SJCRH30 (cell line): ENCODE measurements around the gene CLCC1. TPM values are rescaled to one million over a fixed set of nuclear protein-coding genes. Genes with fewer than 3 reads are reported as not detected.
"Not testable (repeated sequence)": the region's sequence is repeated elsewhere in the genome, so short reads cannot be mapped to it uniquely, and the experiment has no call there.

ENCODE experiments used
- DNase-seq, 2 experiments: peaks; one replicate each; pipeline ENCODE4 v3.0.0-alpha.2; 2015 to 2020
- H3K27ac ChIP-seq: fragments of 250-450 bp; sonication (Bioruptor Pico); 2 replicates; pipeline ENCODE4 v1.5.1; 2020; ENCODE audit warnings: mild to moderate bottlenecking, moderate library complexity
- H3K27me3 ChIP-seq: fragments of 250-450 bp; sonication (Bioruptor Pico); 2 replicates; pipeline ENCODE4 v1.5.1; 2020; ENCODE audit warnings: mild to moderate bottlenecking, moderate library complexity
- H3K36me3 ChIP-seq: fragments of 250-450 bp; sonication (Bioruptor Pico); 2 replicates; pipeline ENCODE4 v1.5.1; 2020; ENCODE audit warnings: mild to moderate bottlenecking, moderate library complexity
- H3K4me1 ChIP-seq: fragments of 250-450 bp; sonication (Bioruptor Pico); 2 replicates; pipeline ENCODE4 v1.5.1; 2020; ENCODE audit warnings: mild to moderate bottlenecking, moderate library complexity
- H3K4me3 ChIP-seq: fragments of 250-450 bp; sonication (Bioruptor Pico); 2 replicates; pipeline ENCODE4 v1.5.1; 2020; ENCODE audit warnings: mild to moderate bottlenecking, moderate library complexity
- H3K9me3 ChIP-seq: fragments of 250-450 bp; sonication (Bioruptor Pico); replicated peaks from 2 replicates; pipeline ENCODE4 v1.5.1; 2020; ENCODE audit warnings: mild to moderate bottlenecking, moderate library complexity
- total RNA-seq: library from RNA; depleted of rRNA; stranded (reverse); fragments of >200 nt; shearing (Covaris generic); gene quantifications from 2 replicates; pipeline ENCODE4 v1.2.3, GENCODE V29; 2014; rRNA removed

Gene CLCC1, protein sequence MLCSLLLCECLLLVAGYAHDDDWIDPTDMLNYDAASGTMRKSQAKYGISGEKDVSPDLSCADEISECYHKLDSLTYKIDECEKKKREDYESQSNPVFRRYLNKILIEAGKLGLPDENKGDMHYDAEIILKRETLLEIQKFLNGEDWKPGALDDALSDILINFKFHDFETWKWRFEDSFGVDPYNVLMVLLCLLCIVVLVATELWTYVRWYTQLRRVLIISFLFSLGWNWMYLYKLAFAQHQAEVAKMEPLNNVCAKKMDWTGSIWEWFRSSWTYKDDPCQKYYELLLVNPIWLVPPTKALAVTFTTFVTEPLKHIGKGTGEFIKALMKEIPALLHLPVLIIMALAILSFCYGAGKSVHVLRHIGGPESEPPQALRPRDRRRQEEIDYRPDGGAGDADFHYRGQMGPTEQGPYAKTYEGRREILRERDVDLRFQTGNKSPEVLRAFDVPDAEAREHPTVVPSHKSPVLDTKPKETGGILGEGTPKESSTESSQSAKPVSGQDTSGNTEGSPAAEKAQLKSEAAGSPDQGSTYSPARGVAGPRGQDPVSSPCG
- 23.8 and 27.7 TPM in 2 replicates for total RNA-seq

GRCh38 chr1:108963052-108963686 lies at the start of gene CLCC1:
CLCC1 (minus strand) TSS chr1:108963484; CDS start chr1:108950437, 13,047 bp downstream.
- Histone ChIP-seq H3K4me3 (peak within 1 kb of the TSS; percentile 76), H3K4me1 (no peaks in the 10 kb centered on the region), H3K9me3 (no peaks in the 10 kb centered on the region), H3K36me3 (no peaks in the 10 kb centered on the region), H3K27ac (peak within 1 kb of the TSS; percentile 64), H3K27me3 (no peaks in the 10 kb centered on the region)
- DNase-seq, result peak; percentile 93

GRCh38 chr1:109011335-109011734 lies 48.1 kb upstream of the CLCC1 start:
- Histone ChIP-seq H3K27ac (no peak overlapping the region), H3K9me3 (no peaks in the 10 kb centered on the region), H3K4me3 (no peak overlapping the region), H3K4me1 (no peaks in the 10 kb centered on the region), H3K36me3 (peaks cover 16% of the 10 kb centered on the region), H3K27me3 (no peaks in the 10 kb centered on the region)
- no peak for DNase-seq

DNA sequence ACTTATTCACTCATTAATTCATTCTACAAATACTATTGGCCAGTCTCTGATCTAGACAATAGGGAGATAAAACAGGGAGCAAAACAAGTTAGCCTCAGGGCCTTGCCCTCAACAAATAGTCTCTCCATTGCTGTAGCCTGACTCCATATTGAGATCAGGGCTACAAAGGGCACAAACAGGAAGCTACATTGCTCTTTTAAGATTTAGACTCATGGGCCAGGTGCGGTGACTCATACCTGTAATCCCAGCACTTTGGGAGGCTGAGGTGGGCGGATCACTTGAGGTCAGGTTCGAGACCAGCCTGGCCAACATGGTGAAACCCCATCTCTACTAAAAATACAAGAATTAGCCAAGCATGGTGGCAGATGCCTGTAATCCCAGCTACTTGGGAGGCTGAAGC lies 33.3 kb upstream of the CLCC1 start:
- H3K27me3 ChIP-seq, H3K9me3 ChIP-seq, H3K4me1 ChIP-seq, DNase-seq, H3K4me3 ChIP-seq, H3K27ac ChIP-seq: not testable (repeated sequence)
- H3K36me3 ChIP-seq, result peaks cover 37% of the 10 kb centered on the region

GRCh38 chr1:108983114-108983513 lies 19.8 kb upstream of the CLCC1 start:
- DNase-seq, result no peak
- H3K9me3 ChIP-seq, result no peaks in the 10 kb centered on the region
- no peaks in the 10 kb centered on the region for H3K4me1 ChIP-seq
- peaks cover 17% of the 10 kb centered on the region for H3K36me3 ChIP-seq
- H3K27me3 ChIP-seq, result no peaks in the 10 kb centered on the region
- no peak overlapping the region for H3K4me3 ChIP-seq
- no peak overlapping the region for H3K27ac ChIP-seq

DNA sequence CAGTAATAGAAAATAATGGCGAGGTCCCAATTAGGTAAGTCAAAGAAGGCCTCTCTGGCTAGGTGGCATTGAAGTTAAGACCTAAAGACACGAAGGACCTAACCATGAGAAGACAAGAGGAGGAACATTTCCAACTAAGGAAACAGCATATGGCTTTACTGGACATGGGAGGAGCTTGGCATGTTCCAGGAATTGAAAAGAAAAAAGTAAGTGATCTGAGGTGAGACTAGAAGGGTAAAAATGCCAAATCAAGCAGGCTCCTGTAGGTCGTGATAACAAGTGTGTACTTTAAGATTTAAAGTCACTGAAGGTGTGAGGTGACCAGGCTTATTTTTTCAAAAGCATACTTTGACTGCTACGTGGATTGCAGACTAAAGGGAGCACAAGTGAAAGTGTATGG lies 13.4 kb upstream of the CLCC1 start:
- no peak overlapping the region for H3K4me3 ChIP-seq

GRCh38 chr1:108972951-108973350 lies 9.7 kb upstream of the CLCC1 start:
- Histone ChIP-seq H3K4me1 (no peaks in the 10 kb centered on the region), H3K27me3 (no peaks in the 10 kb centered on the region), H3K4me3 (no peak overlapping the region), H3K9me3 (no peaks in the 10 kb centered on the region), H3K36me3 (peaks cover 12% of the 10 kb centered on the region), H3K27ac (no peak overlapping the region)
- no peak for DNase-seq

More for the DNA sequence above, 13.4 kb upstream of the CLCC1 start:
- no peak for DNase-seq
- H3K9me3 ChIP-seq, result no peaks in the 10 kb centered on the region
- H3K4me1 ChIP-seq, result no peaks in the 10 kb centered on the region
- peaks cover 18% of the 10 kb centered on the region for H3K36me3 ChIP-seq
- no peaks in the 10 kb centered on the region for H3K27me3 ChIP-seq
- H3K27ac ChIP-seq, result no peak overlapping the region

DNA sequence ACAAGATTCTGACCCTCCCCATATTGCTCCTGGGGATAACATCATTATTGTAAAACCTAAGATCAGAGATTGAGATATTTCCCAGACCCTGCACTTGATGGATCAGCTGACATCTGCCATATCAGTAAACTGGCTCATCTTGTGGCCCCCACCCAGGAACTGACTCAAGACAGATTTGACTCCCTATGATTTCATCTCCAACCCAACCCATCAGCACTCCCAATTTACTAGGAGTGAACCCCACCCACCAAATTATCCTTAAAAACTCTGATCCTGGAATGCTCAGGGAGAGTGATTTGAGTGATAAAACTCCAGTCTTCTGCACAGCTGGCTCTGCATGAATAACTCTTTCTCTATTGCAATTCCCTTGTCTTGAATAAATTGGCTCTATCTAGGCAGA lies 6.1 kb upstream of the CLCC1 start:
- DNase-seq, result no peak
- H3K27ac ChIP-seq, result no peak overlapping the region
- no peaks in the 10 kb centered on the region for H3K27me3 ChIP-seq
- no peak overlapping the region for H3K4me3 ChIP-seq
- no peaks in the 10 kb centered on the region for H3K4me1 ChIP-seq
- H3K36me3 ChIP-seq, result peaks cover 10% of the 10 kb centered on the region
- no peaks in the 10 kb centered on the region for H3K9me3 ChIP-seq

GRCh38 chr1:108962681-108963051 lies 618 bp downstream of the CLCC1 start:
- Histone ChIP-seq H3K9me3 (no peaks in the 10 kb centered on the region), H3K27ac (peak overlapping the region; percentile 64), H3K27me3 (no peaks in the 10 kb centered on the region), H3K4me1 (no peaks in the 10 kb centered on the region), H3K36me3 (no peaks in the 10 kb centered on the region), H3K4me3 (peak overlapping the region; percentile 76)
- DNase-seq, result peak in 1 of 2 experiments; percentile 7

- H3K27me3 ChIP-seq, result no peaks in the 10 kb centered on the region
- H3K27ac ChIP-seq, result no peak overlapping the region
- H3K4me1 ChIP-seq, result peaks cover 4% of the 10 kb centered on the region; the same call in 1 of the 2 replicates
- H3K36me3 ChIP-seq, result no peaks in the 10 kb centered on the region
- no peak for DNase-seq
- no peaks in the 10 kb centered on the region for H3K9me3 ChIP-seq
- H3K4me3 ChIP-seq, result peak overlapping the region; percentile 76
These were observed 1.4 kb downstream of the CLCC1 start for GRCh38 chr1:108961752-108962486.

DNA sequence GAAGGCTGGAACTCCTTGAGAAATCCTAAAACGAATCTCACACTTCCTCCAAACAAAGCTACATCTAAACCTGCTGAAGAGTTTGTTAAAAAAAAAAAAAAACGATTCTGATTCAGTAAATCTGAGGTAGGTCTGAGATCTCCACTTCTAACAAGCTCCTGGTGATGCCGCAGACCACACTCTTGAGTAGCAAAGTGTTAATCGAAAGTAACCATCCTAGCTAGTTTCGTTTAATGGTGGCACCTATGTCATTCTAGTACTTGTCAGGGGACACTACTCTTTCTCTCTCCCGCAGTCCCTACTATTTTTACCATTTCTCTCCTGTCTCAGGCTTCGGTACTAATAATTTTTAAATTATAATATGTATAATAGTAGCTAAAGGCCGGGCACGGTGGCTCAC lies 2.1 kb downstream of the CLCC1 start:
- Histone ChIP-seq H3K36me3 (no peaks in the 10 kb centered on the region), H3K27ac (no peak overlapping the region), H3K4me1 (peaks cover 5% of the 10 kb centered on the region; the same call in 1 of the 2 replicates), H3K9me3 (no peaks in the 10 kb centered on the region), H3K27me3 (no peaks in the 10 kb centered on the region), H3K4me3 (no peak overlapping the region)
- no peak for DNase-seq

DNA sequence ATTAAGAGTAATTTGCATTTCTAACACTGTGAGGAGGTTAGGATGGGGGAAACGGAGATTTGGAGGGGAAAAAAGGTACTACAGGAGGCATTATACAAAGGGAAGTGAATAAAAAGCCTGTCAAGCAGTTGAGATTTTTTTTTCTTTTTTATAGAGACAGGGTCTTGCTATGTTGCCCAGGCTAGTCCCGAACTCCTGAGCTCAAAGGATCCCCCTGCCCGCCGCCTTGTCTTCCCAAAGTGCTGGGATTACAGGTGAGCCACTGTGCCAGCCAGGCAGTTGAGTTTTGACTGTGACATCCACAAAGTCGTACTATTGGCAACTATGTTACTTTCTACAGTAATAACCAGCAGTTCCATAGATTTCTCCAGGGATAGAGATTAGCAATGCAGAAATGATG lies 2.6 kb downstream of the CLCC1 start:
- Histone ChIP-seq H3K9me3 (no peaks in the 10 kb centered on the region), H3K36me3 (no peaks in the 10 kb centered on the region), H3K27ac (no peak overlapping the region), H3K4me3 (no peak overlapping the region), H3K27me3 (no peaks in the 10 kb centered on the region), H3K4me1 (peaks cover 5% of the 10 kb centered on the region; the same call in 1 of the 2 replicates)
- DNase-seq, result no peak

- no peak for DNase-seq
- Histone ChIP-seq H3K4me1 (peaks cover 5% of the 10 kb centered on the region; the same call in 1 of the 2 replicates), H3K27me3 (no peaks in the 10 kb centered on the region), H3K4me3 (no peak overlapping the region), H3K27ac (no peak overlapping the region), H3K36me3 (no peaks in the 10 kb centered on the region), H3K9me3 (no peaks in the 10 kb centered on the region)
These were observed 5.4 kb downstream of the CLCC1 start for GRCh38 chr1:108957888-108958287.

DNA sequence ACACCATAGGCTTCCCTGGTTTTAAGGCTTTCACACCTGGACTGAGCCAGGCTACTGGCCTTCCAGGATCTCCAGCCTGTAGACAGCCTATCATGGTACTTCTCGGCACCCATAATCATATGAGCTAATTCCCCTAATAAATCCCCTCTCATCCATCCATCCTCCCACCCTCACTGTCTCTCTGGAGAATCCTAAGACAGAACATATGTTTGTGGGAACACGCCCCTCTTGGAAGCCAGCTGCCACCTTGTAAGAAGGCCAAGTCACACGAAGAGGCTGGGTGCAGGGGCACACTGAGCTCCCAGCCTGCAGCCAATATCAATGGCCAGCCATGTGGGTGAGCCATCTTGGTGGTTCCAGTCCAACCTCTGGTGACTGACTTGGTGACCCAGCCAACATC lies 7.4 kb downstream of the CLCC1 start:
- H3K9me3 ChIP-seq, result no peaks in the 10 kb centered on the region
- peaks cover 5% of the 10 kb centered on the region; the same call in 1 of the 2 replicates for H3K4me1 ChIP-seq
- peak in 1 of 2 experiments; percentile 9 for DNase-seq
- H3K27ac ChIP-seq, result no peak overlapping the region
- no peaks in the 10 kb centered on the region for H3K36me3 ChIP-seq
- H3K27me3 ChIP-seq, result no peaks in the 10 kb centered on the region
- no peak overlapping the region for H3K4me3 ChIP-seq

- H3K27ac ChIP-seq, result no peak overlapping the region
- no peaks in the 10 kb centered on the region for H3K9me3 ChIP-seq
- no peaks in the 10 kb centered on the region for H3K36me3 ChIP-seq
- no peak for DNase-seq
- no peak overlapping the region for H3K4me3 ChIP-seq
- H3K4me1 ChIP-seq, result peaks cover 5% of the 10 kb centered on the region; the same call in 1 of the 2 replicates
- no peaks in the 10 kb centered on the region for H3K27me3 ChIP-seq
These were observed 8.2 kb downstream of the CLCC1 start for GRCh38 chr1:108955111-108955510.

DNA sequence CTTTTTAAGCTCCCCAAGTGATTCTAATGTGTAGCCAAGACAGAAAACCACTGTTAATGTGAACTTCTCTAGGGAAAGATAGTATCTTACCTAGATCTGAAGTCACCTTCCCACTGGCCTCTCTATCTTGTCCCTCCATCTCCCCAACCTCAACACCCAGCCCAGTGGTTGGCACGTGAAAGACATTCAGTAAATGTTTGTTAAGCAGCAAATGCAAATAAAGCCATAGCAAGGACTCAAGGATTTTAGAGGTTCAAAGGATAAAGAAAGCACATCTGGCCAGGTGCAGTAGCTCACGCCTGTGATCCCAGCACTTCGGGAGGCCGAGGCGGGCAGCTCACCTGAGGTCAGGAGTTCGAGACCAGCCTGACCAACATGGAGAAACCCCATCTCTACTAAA lies 9.8 kb downstream of the CLCC1 start:
- Histone ChIP-seq H3K4me1 (peaks cover 5% of the 10 kb centered on the region; the same call in 1 of the 2 replicates), H3K27me3 (no peaks in the 10 kb centered on the region), H3K4me3 (no peak overlapping the region), H3K9me3 (no peaks in the 10 kb centered on the region), H3K36me3 (no peaks in the 10 kb centered on the region), H3K27ac (no peak overlapping the region)
- no peak for DNase-seq
